Subcutaneous abdominal adipose tissue (tissue), 5 donors: ENCODE data around the gene UBR3.

Experiments used
- H3K27ac ChIP-seq: one replicate; pipeline ENCODE4 v1.7.0; 2013; ENCODE audit warnings: low read depth, mild to moderate bottlenecking, inconsistent platforms, low read length, moderate library complexity
- H3K27me3 ChIP-seq, 5 donors: one replicate each; pipeline ENCODE4 v1.7.0; 2013; ENCODE audit warnings: low read length in 5 of 5, inconsistent platforms in 1 of 5; ENCODE audit not compliant: control insufficient read depth in 5 of 5, insufficient read depth in 4 of 5
- H3K36me3 ChIP-seq, 5 donors: one replicate each; pipeline ENCODE4 v1.7.0; 2013; ENCODE audit warnings: low read length in 5 of 5; ENCODE audit not compliant: control insufficient read depth in 5 of 5, insufficient read depth in 5 of 5
- H3K4me1 ChIP-seq, 5 donors: one replicate each; pipeline ENCODE4 v1.7.0; 2013; ENCODE audit warnings: low read length in 5 of 5, mild to moderate bottlenecking in 3 of 5, moderate library complexity in 1 of 5; ENCODE audit not compliant: control insufficient read depth in 5 of 5, insufficient read depth in 5 of 5
- H3K4me3 ChIP-seq, 5 donors: one replicate each; pipeline ENCODE4 v1.7.0; 2013; ENCODE audit warnings: low read length in 5 of 5, low read depth in 1 of 5
- H3K9ac ChIP-seq, 5 donors: one replicate each; pipeline ENCODE4 v1.7.0; 2013; ENCODE audit warnings: low read length in 5 of 5, mild to moderate bottlenecking in 4 of 5, moderate library complexity in 3 of 5
- H3K9me3 ChIP-seq, 5 donors: one replicate each; pipeline ENCODE4 v1.7.0; 2013; ENCODE audit warnings: low read length in 5 of 5; ENCODE audit not compliant: control insufficient read depth in 5 of 5
- donor health status: healthy.
- donor health status: healthy.
- donor health status: healthy.
- donor health status: healthy.
- donor health status: healthy.

The UBR3 gene

DNA sequence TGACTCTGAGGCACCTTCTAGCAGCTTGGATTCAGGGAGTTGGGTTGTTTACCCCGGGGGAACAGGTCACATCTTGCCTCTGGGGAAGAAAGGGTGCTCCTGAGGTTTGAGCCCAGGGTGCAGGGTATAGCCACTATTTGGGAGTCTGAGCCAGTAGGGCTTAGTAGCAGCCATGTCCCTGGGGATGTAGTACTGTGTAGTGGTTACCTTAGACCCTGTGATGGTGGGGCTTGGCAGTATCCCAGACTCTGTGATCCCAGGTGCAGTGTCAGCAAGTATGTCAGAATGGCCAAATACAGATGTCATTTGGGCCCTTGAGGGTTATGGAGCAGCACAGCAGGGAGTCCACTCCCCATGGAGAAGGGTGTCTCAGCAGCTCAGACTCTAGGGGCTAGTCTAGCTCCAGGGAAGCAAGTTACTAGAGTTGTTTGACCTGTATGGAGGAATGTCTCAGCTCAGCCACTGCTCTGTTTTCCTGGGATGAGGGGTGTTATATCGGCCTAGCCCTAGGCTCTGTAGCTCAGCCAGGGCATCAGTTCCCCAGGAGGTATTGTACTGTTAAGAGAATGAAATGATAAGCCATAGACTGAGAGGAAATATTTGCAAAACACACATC is 151.3 kb downstream of the UBR3 start:
- Histone ChIP-seq H3K9me3 (peaks cover 0 to 14% (median 9%) of the 10 kb centered on the region in 5 donors), H3K4me3 (no peak overlapping the region), H3K27ac (no peak overlapping the region), H3K27me3 (no peaks in the 10 kb centered on the region), H3K4me1 (no peaks in the 10 kb centered on the region), H3K36me3 (peaks cover 12 to 19% (median 16%) of the 10 kb centered on the region in 5 donors), H3K9ac (no peak overlapping the region)

- Histone ChIP-seq H3K9ac (no peak overlapping the region), H3K9me3 (peaks cover 0 to 14% (median 9%) of the 10 kb centered on the region in 5 donors), H3K27me3 (no peaks in the 10 kb centered on the region), H3K4me1 (no peaks in the 10 kb centered on the region), H3K27ac (no peak overlapping the region), H3K4me3 (no peak overlapping the region), H3K36me3 (peaks cover 12 to 19% (median 16%) of the 10 kb centered on the region in 5 donors)
These were observed 151.8 kb downstream of the UBR3 start for GRCh38 chr2:169979025-169979424.

GRCh38 chr2:169980001-169980400 is 152.7 kb downstream of the UBR3 start:
- no peaks in the 10 kb centered on the region for H3K4me1 ChIP-seq
- no peak overlapping the region for H3K9ac ChIP-seq
- H3K27me3 ChIP-seq: no peaks in the 10 kb centered on the region
- H3K9me3 ChIP-seq: peaks cover 0 to 14% (median 9%) of the 10 kb centered on the region in 5 donors
- peaks cover 12 to 19% (median 16%) of the 10 kb centered on the region in 5 donors for H3K36me3 ChIP-seq
- H3K4me3 ChIP-seq: no peak overlapping the region
- no peak overlapping the region for H3K27ac ChIP-seq

DNA sequence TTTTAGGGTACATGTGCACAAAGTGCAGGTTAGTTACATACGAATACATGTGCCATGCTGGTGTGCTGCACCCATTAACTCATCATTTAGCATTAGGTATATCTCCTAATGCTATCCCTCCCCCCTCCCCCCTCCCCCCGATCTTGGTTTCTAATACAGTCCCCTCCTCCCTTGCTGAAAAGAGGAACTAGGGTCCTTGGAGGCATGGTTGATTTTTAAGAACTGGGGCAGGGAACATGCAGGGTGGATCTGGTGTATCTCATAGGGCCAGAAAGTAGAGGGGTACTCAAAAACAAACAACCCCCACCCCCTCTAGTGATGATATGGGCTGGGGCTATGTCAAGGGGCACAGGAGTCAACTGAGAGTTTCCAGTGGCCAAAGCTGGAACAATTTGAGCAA is 153.4 kb downstream of the UBR3 start:
- H3K4me3 ChIP-seq: no peak overlapping the region
- H3K27ac ChIP-seq: no peak overlapping the region
- peaks cover 0 to 10% (median 9%) of the 10 kb centered on the region in 5 donors for H3K9me3 ChIP-seq
- no peak overlapping the region for H3K9ac ChIP-seq
- no peaks in the 10 kb centered on the region for H3K4me1 ChIP-seq
- no peaks in the 10 kb centered on the region for H3K27me3 ChIP-seq
- H3K36me3 ChIP-seq: peaks cover 12 to 19% (median 16%) of the 10 kb centered on the region in 5 donors

- Histone ChIP-seq H3K27ac (no peak overlapping the region), H3K27me3 (no peaks in the 10 kb centered on the region), H3K4me1 (no peaks in the 10 kb centered on the region), H3K9ac (no peak overlapping the region), H3K9me3 (no peaks in the 10 kb centered on the region), H3K36me3 (peaks cover 8 to 15% (median 13%) of the 10 kb centered on the region in 5 donors), H3K4me3 (no peak overlapping the region)
These were observed 155.7 kb downstream of the UBR3 start for GRCh38 chr2:169982929-169983328.

- Histone ChIP-seq H3K27ac (no peak overlapping the region), H3K4me1 (no peaks in the 10 kb centered on the region), H3K36me3 (peaks cover 3 to 14% (median 10%) of the 10 kb centered on the region in 5 donors), H3K9ac (no peak overlapping the region), H3K27me3 (no peaks in the 10 kb centered on the region), H3K9me3 (no peaks in the 10 kb centered on the region), H3K4me3 (no peak overlapping the region)
These were observed 156.3 kb downstream of the UBR3 start for GRCh38 chr2:169983506-169983905.

- no peak overlapping the region for H3K27ac ChIP-seq
- H3K27me3 ChIP-seq: no peaks in the 10 kb centered on the region
- no peak overlapping the region for H3K4me3 ChIP-seq
- H3K9ac ChIP-seq: no peak overlapping the region
- H3K9me3 ChIP-seq: no peaks in the 10 kb centered on the region
- peaks cover 0 to 13% (median 10%) of the 10 kb centered on the region in 5 donors for H3K36me3 ChIP-seq
- H3K4me1 ChIP-seq: no peaks in the 10 kb centered on the region
These were observed 156.9 kb downstream of the UBR3 start for GRCh38 chr2:169984145-169984544.

DNA sequence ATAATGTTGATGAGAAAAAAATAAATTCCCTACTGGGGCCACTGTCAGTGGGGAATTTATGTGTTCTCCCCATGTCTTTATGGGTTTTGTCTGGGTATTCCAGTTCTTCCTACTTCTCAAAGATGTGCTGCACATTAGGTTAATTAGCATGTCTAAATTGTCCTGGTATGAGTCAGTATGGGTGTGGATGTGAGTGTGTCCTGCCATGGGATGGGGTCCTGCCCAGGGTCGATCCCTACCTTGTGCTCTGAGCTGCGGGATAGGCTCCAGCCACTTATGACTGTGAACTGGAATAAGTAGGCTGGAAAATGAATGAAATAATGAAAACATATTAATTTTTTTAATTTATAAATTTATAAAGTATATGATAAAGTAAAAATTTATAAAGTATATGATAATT is 167.5 kb downstream of the UBR3 start:
- no peaks in the 10 kb centered on the region for H3K4me1 ChIP-seq
- H3K27ac ChIP-seq: no peak overlapping the region
- H3K9ac ChIP-seq: no peak overlapping the region
- peaks cover 8 to 20% (median 11%) of the 10 kb centered on the region in 5 donors for H3K36me3 ChIP-seq
- H3K27me3 ChIP-seq: no peaks in the 10 kb centered on the region
- peaks cover 0 to 8% (median 7%) of the 10 kb centered on the region in 5 donors for H3K9me3 ChIP-seq
- no peak overlapping the region for H3K4me3 ChIP-seq

GRCh38 chr2:169997140-169997887 is 170.1 kb downstream of the UBR3 start:
- peaks cover 11 to 24% (median 16%) of the 10 kb centered on the region in 5 donors for H3K36me3 ChIP-seq
- H3K27me3 ChIP-seq: no peaks in the 10 kb centered on the region

GRCh38 chr2:169999054-169999453 is 171.8 kb downstream of the UBR3 start:
- Histone ChIP-seq H3K27ac (no peak overlapping the region), H3K27me3 (no peaks in the 10 kb centered on the region), H3K4me1 (no peaks in the 10 kb centered on the region), H3K9me3 (peaks cover 0 to 8% (median 7%) of the 10 kb centered on the region in 5 donors), H3K9ac (no peak overlapping the region), H3K4me3 (no peak overlapping the region), H3K36me3 (peaks cover 19 to 40% (median 26%) of the 10 kb centered on the region in 5 donors)

More at GRCh38 chr2:169997140-169997887, 170.1 kb downstream of the UBR3 start:
- Histone ChIP-seq H3K9me3 (peaks cover 0 to 8% (median 7%) of the 10 kb centered on the region in 5 donors), H3K9ac (no peak overlapping the region), H3K27ac (no peak overlapping the region), H3K4me1 (no peaks in the 10 kb centered on the region), H3K4me3 (no peak overlapping the region)
